Neural progenitor cell (in vitro differentiated cells): ENCODE data around the gene SMG6. TPM values are rescaled to one million over a fixed set of nuclear protein-coding genes. Genes with fewer than 3 reads are reported as not detected.
"Not testable (repeated sequence)": the region's sequence is repeated elsewhere in the genome, so short reads cannot be mapped to it uniquely, and the experiment has no call there.

Experiments
- DNase-seq: peaks from one replicate; pipeline ENCODE4 v3.0.0-alpha.2; 2016; ENCODE audit warnings: low spot score
- H2AFZ ChIP-seq: fragments of 200-600 bp; sonication (generic); replicated peaks from 2 replicates; pipeline ENCODE4 v1.6.1; 2016; ENCODE audit warnings: antibody characterized with exemption
- H3F3A ChIP-seq: fragments of 200-600 bp; sonication (generic); 2 replicates; pipeline ENCODE4 v1.6.1; 2016; ENCODE audit warnings: antibody characterized with exemption, low read depth
- H3K27ac ChIP-seq: fragments of 200-600 bp; sonication (generic); 2 replicates; pipeline ENCODE4 v1.5.1; 2016; ENCODE audit warnings: mild to moderate bottlenecking
- H3K27me3 ChIP-seq: fragments of 200-600 bp; sonication (generic); 2 replicates; pipeline ENCODE4 v1.6.1; 2016; ENCODE audit warnings: mild to moderate bottlenecking, moderate library complexity
- H3K36me3 ChIP-seq: fragments of 200-600 bp; sonication (generic); 2 replicates; pipeline ENCODE4 v1.5.1; 2016
- H3K4me1 ChIP-seq: fragments of 200-600 bp; sonication (generic); 2 replicates; pipeline ENCODE4 v1.6.1; 2016; ENCODE audit warnings: mixed run types
- H3K4me2 ChIP-seq: fragments of 200-600 bp; sonication (generic); 2 replicates; pipeline ENCODE4 v1.6.1; 2016
- H3K4me3 ChIP-seq: fragments of 200-600 bp; sonication (generic); 2 replicates; pipeline ENCODE4 v1.5.1; 2016
- H3K79me2 ChIP-seq: fragments of 200-600 bp; sonication (generic); 2 replicates; pipeline ENCODE4 v1.6.1; 2016; ENCODE audit warnings: low read depth
- H3K9ac ChIP-seq: fragments of 200-600 bp; sonication (generic); 2 replicates; pipeline ENCODE4 v1.6.1; 2016
- H3K9me3 ChIP-seq: fragments of 200-600 bp; sonication (generic); 2 replicates; pipeline ENCODE4 v1.5.1; 2016; ENCODE audit warnings: low read depth
- H4K20me1 ChIP-seq: fragments of 200-600 bp; sonication (generic); 2 replicates; pipeline ENCODE4 v1.6.1; 2016; ENCODE audit warnings: low read depth
- H3K27ac Mint-ChIP-seq: 3 replicates; pipeline ENCODE4 v1.8.0; 2021; ENCODE audit warnings: mixed read lengths
- H3K27me3 Mint-ChIP-seq: 2 replicates; pipeline ENCODE4 v1.8.0; 2022; ENCODE audit warnings: low read depth, mild to moderate bottlenecking, inconsistent platforms, moderate library complexity, mixed read lengths; ENCODE audit not compliant: insufficient read depth
- H3K36me3 Mint-ChIP-seq: 3 replicates; pipeline ENCODE4 v1.8.0; 2021; ENCODE audit warnings: mixed read lengths
- H3K4me1 Mint-ChIP-seq: 3 replicates; pipeline ENCODE4 v1.8.0; 2021; ENCODE audit warnings: mixed read lengths
- H3K4me3 Mint-ChIP-seq: 3 replicates; pipeline ENCODE4 v1.8.0; 2021; ENCODE audit warnings: mild to moderate bottlenecking, moderate library complexity, mixed read lengths
- H3K9me3 Mint-ChIP-seq: 3 replicates; pipeline ENCODE4 v1.8.0; 2020; ENCODE audit warnings: mixed read lengths
- CTCF ChIP-seq: fragments of 200-600 bp; sonication (generic); IDR thresholded peaks from 2 replicates; pipeline ENCODE4 v1.5.1; 2017; ENCODE audit warnings: antibody characterized with exemption, mild to moderate bottlenecking
- EZH2 ChIP-seq: fragments of 200-600 bp; sonication (generic); IDR thresholded peaks from 2 replicates; pipeline ENCODE4 v1.6.1; 2017; ENCODE audit warnings: antibody characterized with exemption, mild to moderate bottlenecking, moderate library complexity
- EZH2phosphoT487 ChIP-seq: fragments of 200-600 bp; sonication (generic); IDR thresholded peaks from 2 replicates; pipeline ENCODE4 v1.6.1; 2017; ENCODE audit warnings: antibody characterized with exemption
- total RNA-seq: library from RNA; depleted of rRNA; stranded (reverse); fragments of >200 nt; gene quantifications from 2 replicates; pipeline ENCODE4 v1.2.3, GENCODE V29; 2015; ENCODE audit warnings: low replicate concordance

SMG6 gene
- total RNA-seq, 1 donor from 2014 or later: 19.0 TPM

- no peak for DNase-seq
- Histone ChIP-seq H2AFZ (no peak overlapping the region), H3K27ac (no peak overlapping the region), H3F3A (no peaks in the 10 kb centered on the region), H3K9ac (no peak overlapping the region), H3K4me1 (no peaks in the 10 kb centered on the region), H3K4me2 (no peak overlapping the region), H3K36me3 (no peaks in the 10 kb centered on the region), H3K4me3 (no peak overlapping the region), H3K27me3 (no peaks in the 10 kb centered on the region), H4K20me1 (no peaks in the 10 kb centered on the region), H3K9me3 (no peaks in the 10 kb centered on the region), H3K79me2 (no peaks in the 10 kb centered on the region)
- no peak for TF ChIP-seq EZH2phosphoT487
- TF ChIP-seq CTCF: no peak
- peaks cover 31% of the 10 kb centered on the region for H3K4me1 Mint-ChIP-seq
- no peaks in the 10 kb centered on the region for H3K9me3 Mint-ChIP-seq
- H3K27me3 Mint-ChIP-seq: no peaks in the 10 kb centered on the region
- peaks cover 15% of the 10 kb centered on the region for H3K36me3 Mint-ChIP-seq
- peak overlapping the region; percentile 89 for H3K27ac Mint-ChIP-seq
- peak overlapping the region; percentile 5 for H3K4me3 Mint-ChIP-seq
Observed at GRCh38 chr17:2172999-2173398, 130.6 kb downstream of the SMG6 start.

- H3K4me1 ChIP-seq: no peaks in the 10 kb centered on the region
- H3K27ac Mint-ChIP-seq: peak overlapping the region; percentile 89
- H3K4me1 Mint-ChIP-seq: peaks cover 24% of the 10 kb centered on the region
- H2AFZ ChIP-seq: no peak overlapping the region
- H3K9ac ChIP-seq: no peak overlapping the region
- H3K4me3 ChIP-seq: no peak overlapping the region
- H3F3A ChIP-seq: no peaks in the 10 kb centered on the region
- H3K36me3 Mint-ChIP-seq: peaks cover 15% of the 10 kb centered on the region
- no peaks in the 10 kb centered on the region for H3K9me3 ChIP-seq
- H3K4me2 ChIP-seq: no peak overlapping the region
- DNase-seq: peak; percentile 27
- H3K27me3 ChIP-seq: no peaks in the 10 kb centered on the region
- no peaks in the 10 kb centered on the region for H4K20me1 ChIP-seq
- H3K79me2 ChIP-seq: no peaks in the 10 kb centered on the region
- H3K4me3 Mint-ChIP-seq: no peak overlapping the region
- no peaks in the 10 kb centered on the region for H3K36me3 ChIP-seq
- no peaks in the 10 kb centered on the region for H3K27me3 Mint-ChIP-seq
- no peak for TF ChIP-seq EZH2phosphoT487
- no peak for TF ChIP-seq CTCF
- no peak for TF ChIP-seq EZH2
- no peak overlapping the region for H3K27ac ChIP-seq
- H3K9me3 Mint-ChIP-seq: no peaks in the 10 kb centered on the region
Observed at GRCh38 chr17:2172077-2172851, 131.3 kb downstream of the SMG6 start.

- Histone ChIP-seq H3K79me2 (no peaks in the 10 kb centered on the region), H3K27ac (no peak overlapping the region), H3F3A (no peaks in the 10 kb centered on the region), H3K4me1 (no peaks in the 10 kb centered on the region), H2AFZ (no peak overlapping the region), H4K20me1 (no peaks in the 10 kb centered on the region), H3K9me3 (no peaks in the 10 kb centered on the region), H3K4me3 (no peak overlapping the region), H3K27me3 (no peaks in the 10 kb centered on the region), H3K36me3 (no peaks in the 10 kb centered on the region), H3K9ac (no peak overlapping the region), H3K4me2 (no peak overlapping the region)
- H3K27ac Mint-ChIP-seq: peak overlapping the region; percentile 13
- DNase-seq: no peak
- H3K36me3 Mint-ChIP-seq: peaks cover 15% of the 10 kb centered on the region
- no peaks in the 10 kb centered on the region for H3K27me3 Mint-ChIP-seq
- no peak for TF ChIP-seq EZH2
- no peak overlapping the region for H3K4me3 Mint-ChIP-seq
- H3K4me1 Mint-ChIP-seq: peaks cover 24% of the 10 kb centered on the region
- no peaks in the 10 kb centered on the region for H3K9me3 Mint-ChIP-seq
Observed at GRCh38 chr17:2171702-2172076, 131.9 kb downstream of the SMG6 start.

- Histone ChIP-seq H3K79me2 (no peaks in the 10 kb centered on the region), H3F3A (no peaks in the 10 kb centered on the region), H3K27ac (no peak overlapping the region), H3K9me3 (no peaks in the 10 kb centered on the region), H2AFZ (no peak overlapping the region), H3K4me3 (no peak overlapping the region), H4K20me1 (no peaks in the 10 kb centered on the region), H3K27me3 (no peaks in the 10 kb centered on the region), H3K4me2 (no peak overlapping the region), H3K4me1 (no peaks in the 10 kb centered on the region), H3K36me3 (no peaks in the 10 kb centered on the region), H3K9ac (no peak overlapping the region)
- peaks cover 13% of the 10 kb centered on the region for H3K36me3 Mint-ChIP-seq
- H3K4me1 Mint-ChIP-seq: peaks cover 22% of the 10 kb centered on the region
- H3K9me3 Mint-ChIP-seq: no peaks in the 10 kb centered on the region
- no peak overlapping the region for H3K4me3 Mint-ChIP-seq
- no peaks in the 10 kb centered on the region for H3K27me3 Mint-ChIP-seq
- H3K27ac Mint-ChIP-seq: no peak overlapping the region
- no peak for TF ChIP-seq EZH2
- TF ChIP-seq CTCF: peak; percentile 44
- peak; percentile 48 for DNase-seq
Observed at GRCh38 chr17:2170023-2170422, 133.6 kb downstream of the SMG6 start.

- H3K36me3 ChIP-seq, H3K4me3 ChIP-seq, H3K9ac ChIP-seq, H3K4me1 ChIP-seq, H2AFZ ChIP-seq, H3K79me2 ChIP-seq, H3K9me3 ChIP-seq, H3K4me2 ChIP-seq, H3K27me3 Mint-ChIP-seq, H3K4me3 Mint-ChIP-seq, H3K9me3 Mint-ChIP-seq, H3K27ac Mint-ChIP-seq, DNase-seq, H3F3A ChIP-seq, H3K4me1 Mint-ChIP-seq, H4K20me1 ChIP-seq, H3K27ac ChIP-seq, H3K27me3 ChIP-seq: not testable (repeated sequence)
- peaks cover 12% of the 10 kb centered on the region for H3K36me3 Mint-ChIP-seq
Observed at GRCh38 chr17:2165723-2166122, 137.9 kb downstream of the SMG6 start.
